AG10803 (cell line): ENCODE measurements around the gene FIGN.

Experiments used
- DNase-seq: peaks from one replicate; pipeline ENCODE4 v3.0.0; 2010; ENCODE audit warnings: low read depth
- H3K4me3 ChIP-seq: 2 replicates; pipeline ENCODE4 v1.5.1; 2011; ENCODE audit warnings: mild to moderate bottlenecking, low read length, control low read depth
- CTCF ChIP-seq: conservative IDR thresholded peaks from 2 replicates; pipeline ENCODE4 v1.5.1; 2011; ENCODE audit warnings: mild to moderate bottlenecking, low read length, control low read depth, inconsistent platforms

Gene FIGN

GRCh38 chr2:163601377-163601776 lies 134.4 kb downstream of the FIGN start:
- TF ChIP-seq CTCF = no peak
- no peak overlapping the region for H3K4me3 ChIP-seq
- DNase-seq = no peak

DNA sequence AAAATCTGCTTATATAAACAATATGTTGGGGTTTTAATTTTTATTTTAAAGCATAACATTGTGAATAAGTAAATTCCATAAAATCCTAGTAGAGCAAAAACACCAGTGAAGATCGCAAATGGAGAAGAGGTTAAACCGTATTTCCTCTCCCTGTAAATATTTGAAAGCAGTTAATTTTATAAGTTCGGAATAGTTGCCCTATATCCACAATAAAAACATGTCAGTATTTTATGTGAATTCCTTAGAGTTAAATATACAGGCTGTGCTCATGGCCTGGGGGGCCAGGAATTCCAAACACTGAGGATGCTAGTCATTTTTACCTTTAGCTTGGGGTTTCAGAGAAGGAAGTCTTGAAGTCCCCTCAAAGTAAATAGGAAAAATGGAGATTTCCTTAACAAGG lies 135.0 kb downstream of the FIGN start:
- DNase-seq = no peak
- no peak overlapping the region for H3K4me3 ChIP-seq
- no peak for TF ChIP-seq CTCF

DNA sequence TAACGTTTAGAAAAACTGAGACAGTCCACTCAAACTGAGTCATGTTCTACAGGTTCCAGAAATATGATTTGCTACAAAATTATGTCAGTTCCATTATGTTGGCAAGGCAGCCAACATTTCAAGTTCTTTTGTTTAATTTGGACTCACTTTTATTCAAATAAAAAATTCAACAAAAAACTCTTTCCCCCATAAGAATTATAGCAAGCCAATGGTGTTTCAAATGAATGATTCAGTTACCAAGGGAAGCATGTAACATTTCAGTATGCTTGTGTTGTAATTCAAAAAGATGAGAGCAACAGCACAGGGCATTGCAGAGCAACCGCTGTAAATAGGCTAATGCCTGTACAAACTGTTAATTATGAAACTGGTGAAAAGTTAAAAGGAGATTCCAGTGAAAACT lies 140.8 kb downstream of the FIGN start:
- TF ChIP-seq CTCF = no peak
- no peak overlapping the region for H3K4me3 ChIP-seq
- DNase-seq = no peak

- no peak for TF ChIP-seq CTCF
- no peak for DNase-seq
- H3K4me3 ChIP-seq = no peak overlapping the region
Observed at GRCh38 chr2:163594497-163594896, 141.3 kb downstream of the FIGN start.

DNA sequence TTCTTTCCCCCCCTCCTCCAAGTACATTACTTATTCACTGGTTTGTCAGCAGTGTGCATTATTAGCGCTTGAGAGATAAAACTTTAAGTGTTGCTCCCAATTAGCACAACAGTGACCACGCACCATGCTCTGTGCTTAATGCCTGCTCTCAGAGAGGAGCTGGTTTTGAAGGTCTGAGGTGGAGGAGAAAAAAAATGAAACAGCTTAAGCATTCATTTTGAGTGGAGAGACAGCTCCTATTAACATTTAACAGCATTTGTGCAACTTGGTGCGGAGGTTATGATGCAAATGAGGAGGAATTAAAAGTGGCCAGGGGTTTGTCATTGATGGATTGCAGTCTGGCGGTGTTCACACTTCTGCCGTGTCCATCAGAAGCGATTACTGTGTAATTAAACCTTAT lies 141.8 kb downstream of the FIGN start:
- TF ChIP-seq CTCF = no peak
- DNase-seq = no peak
- H3K4me3 ChIP-seq = no peak overlapping the region

DNA sequence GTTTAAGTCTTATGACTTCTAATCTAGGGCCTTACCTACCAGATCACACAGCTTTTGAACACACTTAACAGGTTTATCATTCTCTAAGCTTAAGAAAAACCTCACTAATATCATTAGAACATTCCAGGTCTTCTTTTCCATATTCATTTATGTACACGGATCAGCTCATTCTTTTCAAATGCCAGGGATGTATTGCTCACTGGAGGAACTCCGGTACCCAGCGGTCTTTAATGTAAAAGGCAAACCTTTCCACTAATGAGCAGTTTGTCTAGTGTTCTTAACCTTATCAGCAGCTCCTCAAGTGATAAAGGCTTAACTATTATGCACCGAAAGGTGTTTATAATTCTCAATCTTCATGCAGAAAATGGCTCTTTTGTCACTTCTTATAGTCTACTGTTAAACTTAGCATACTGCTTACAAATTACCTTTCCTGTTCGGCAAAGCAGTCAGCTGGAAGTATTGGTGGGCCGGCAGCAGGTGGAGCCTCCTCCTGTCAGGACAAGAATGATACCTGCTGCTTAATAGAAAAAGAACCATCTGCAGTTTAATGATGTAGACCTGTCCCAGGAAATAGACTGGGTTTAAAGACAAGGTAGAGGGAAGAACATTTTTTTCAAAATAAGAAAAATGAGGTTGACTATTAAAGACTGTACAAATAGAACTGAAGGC lies 142.7 kb downstream of the FIGN start:
- no peak for DNase-seq
- no peak overlapping the region for H3K4me3 ChIP-seq
- no peak for TF ChIP-seq CTCF

GRCh38 chr2:163591461-163591860 lies 144.3 kb downstream of the FIGN start:
- no peak for TF ChIP-seq CTCF
- no peak for DNase-seq
- H3K4me3 ChIP-seq = no peak overlapping the region
